HuH-7 (cell line): ENCODE measurements around the gene CD28.

ENCODE experiments used
- DNase-seq: peaks from one replicate; pipeline ENCODE4 v3.0.0; 2011; ENCODE audit warnings: low spot score

The CD28 gene

DNA sequence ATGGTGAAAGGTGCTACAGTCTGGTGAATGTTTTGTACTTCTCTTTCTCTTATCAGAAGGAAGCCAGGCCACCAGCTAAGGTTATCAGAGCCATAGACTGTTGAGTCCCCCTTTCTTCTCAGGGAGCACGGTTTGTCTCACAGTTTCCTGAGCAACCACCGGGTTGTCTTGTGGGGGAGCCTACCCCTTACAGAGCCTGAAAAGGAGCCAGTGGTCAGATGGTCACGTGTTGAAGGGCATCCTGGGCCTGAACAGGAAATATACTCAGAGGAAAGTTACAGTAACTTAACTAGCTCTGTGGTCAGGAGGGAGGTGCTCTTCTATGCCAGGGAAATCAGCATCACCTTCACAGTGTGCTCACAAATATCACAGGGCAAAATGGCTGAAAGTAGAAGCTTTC lies 11.6 kb downstream of the CD28 start:
- DNase-seq, result no peak

DNA sequence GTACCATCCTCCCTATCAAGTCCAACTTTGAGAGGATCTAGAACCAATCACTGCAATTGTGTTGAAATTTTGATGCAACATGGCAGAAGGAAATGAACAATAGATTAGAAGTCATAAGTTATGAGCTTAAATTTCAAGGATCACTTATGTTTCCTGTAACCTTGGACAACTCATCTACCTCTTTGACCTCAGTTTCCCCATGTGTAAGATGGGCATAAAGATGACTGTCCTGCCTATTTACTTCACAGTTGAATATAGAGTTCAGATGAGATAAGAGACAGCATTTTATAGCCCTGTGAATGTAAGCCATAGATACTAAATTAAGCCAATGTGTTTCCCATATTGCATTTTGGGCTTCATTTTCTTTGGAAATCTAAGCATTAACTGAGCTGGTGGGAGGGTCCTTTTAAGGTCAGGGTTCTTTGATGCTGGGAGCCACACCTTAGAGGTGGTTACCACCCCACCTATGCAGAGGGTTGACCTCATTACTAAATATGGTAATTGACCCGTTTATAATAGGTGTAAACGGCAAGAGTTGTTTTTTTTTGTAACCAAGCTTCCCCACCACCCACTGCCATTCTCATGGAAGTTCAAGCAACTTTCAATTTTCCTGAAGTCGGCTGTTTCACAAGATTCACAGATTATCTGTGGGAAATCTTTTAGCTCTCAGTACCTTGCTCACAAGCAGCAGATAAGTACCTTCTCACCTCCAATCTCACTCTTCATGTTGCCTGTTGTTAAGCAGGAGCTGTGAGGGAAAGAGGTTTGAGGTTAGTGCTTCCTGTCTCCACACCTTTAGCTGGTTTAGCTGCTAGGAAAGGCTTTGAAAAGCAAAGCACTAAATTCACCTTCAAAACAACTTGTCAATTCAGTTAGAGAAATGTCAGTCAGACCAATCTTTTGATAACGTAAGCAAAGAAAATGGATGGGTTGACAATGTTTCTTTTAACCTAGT lies 13.3 kb downstream of the CD28 start:
- DNase-seq, result no peak

DNA sequence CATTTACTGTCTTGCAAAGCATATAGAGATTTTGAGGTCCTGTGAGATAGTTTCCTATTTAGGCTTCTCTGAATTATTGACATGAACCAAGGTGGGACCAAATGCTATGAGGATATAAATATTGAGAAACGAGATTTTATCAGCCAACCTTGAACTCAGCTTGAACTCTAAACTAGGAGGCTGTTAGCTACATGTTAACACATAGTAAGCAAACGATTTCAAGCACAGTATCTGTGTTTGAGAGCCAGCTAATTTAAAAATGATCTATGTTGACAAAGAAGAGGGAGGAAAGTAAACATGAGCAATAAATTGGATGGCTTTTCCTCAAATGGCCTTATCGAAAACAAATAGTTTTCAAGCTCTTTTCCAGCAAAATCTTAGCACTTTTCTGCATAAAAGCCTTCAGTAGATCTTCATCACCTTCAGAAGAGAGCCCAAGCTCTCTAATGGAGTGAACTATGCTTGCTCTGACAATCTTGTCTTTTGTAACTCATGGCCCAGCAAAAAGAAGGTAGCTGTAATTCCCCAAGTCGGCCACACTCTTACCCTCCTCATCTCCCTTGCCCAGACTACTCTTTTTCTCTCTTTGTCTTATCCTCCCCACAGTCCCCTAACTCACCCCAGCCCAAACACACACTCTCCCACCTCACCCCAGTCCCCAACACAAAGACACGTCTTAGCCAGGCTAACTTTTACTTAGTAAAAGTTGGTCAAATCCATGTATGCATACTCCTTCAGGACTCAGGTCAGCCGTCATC lies 14.7 kb downstream of the CD28 start:
- no peak for DNase-seq

DNA sequence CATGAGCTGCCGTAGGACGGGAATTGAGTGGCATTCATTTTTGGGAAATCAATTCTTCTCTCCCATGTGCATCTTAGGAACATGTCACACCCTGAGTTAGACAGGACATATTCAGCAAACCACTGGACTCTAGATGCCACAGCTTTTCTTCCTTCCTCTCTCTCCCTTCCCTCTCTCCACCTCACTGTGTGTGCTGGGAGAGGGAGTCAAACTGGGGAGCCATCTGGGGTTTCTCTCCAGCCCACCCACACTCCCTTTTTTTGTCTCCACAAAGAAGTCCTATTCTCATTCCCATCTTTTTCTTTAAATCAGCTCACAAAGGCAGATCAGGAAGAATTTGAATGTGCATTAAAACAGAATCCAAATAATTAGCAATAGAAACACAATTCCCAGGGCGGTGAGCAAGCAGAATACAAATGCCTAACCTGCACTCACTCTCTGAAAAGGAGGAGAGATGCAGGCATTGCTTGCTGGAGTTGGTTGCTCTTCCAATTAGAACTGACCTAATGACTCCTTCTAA lies 15.4 kb downstream of the CD28 start:
- DNase-seq, result no peak

DNA sequence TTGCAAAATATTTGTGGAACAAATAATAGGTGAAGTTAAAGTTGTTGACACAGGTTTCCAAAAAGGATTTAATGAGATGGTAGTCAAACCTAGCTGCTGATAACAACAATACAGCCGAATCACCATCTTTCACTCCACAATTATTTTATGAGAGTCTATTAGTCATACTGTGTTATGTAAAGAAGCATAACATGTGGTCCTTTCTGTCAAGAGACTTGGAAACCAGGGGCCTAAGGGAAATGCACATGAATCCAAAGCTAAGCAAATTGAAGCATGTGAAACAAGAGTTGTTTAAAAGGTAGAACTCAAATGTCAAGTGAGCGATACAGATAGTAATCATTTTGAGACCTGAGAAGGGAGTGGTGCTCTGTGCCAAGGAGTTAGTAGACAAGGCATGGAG lies 16.0 kb downstream of the CD28 start:
- no peak for DNase-seq

DNA sequence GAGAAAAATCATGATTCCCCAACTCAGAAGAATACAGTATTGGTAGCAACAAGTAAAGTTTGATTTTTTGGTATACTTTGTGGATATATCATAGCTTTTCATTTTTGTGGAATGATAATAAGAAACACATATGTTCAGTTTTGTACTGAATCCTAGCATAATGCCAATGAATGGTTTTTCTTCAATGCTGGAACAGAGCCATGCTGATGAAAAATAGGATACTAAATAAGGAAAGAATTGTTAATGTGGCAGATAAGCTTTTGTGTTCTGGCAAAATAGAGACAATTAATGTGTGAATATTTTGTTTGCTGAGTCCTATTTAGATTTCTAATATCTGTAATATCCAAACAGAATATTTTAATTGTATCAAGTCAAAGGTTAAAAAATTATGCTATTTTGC lies 21.9 kb downstream of the CD28 start:
- DNase-seq, result no peak

DNA sequence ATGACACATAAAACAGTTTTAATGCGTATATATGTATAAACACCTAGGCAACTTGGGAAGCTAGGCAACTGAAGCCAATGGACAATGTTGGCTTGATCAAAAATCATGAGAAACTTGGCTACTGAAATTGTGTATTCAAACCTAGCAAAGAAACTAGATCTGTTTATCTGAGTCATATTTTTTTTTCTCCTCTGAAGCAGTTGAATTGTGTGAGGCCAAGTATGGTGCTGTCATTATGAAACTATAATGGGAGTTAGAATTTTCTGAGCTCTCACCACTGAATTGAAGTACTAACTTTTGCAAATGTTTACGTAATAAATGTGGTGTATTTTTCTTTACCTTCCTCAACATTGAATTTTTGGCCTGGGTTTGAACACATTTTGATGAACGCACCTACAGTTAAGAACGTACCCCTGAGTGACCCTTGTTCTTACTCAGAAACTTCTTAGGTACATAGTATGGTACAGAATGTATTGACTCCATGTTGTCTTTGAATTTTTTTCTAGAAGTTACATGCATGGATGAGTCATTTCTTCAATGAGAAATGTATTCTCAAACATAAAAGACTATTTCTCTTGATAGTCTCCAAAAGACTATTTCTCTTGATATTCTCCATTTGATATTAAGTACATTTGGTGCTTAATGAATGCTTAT lies 23.8 kb downstream of the CD28 start:
- DNase-seq, result no peak

DNA sequence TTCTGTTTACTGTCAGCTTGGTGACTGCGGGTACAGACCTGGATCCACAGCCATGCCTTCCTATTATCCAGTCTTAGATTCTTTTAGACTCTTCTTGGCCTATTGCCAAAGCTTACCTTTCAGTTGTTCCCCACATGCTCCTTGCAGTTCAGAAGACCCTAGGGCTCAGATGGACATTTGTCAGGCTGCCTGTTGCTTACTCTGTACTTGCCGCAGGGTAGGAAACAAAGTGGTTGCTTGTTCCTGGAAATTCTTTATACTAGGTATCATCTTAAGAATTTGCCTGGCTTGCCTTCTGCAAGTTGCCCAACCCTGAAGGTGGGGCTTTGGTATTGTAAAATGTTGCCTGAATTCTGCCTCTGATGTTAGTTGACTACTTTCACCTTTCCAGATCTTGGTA lies 24.4 kb downstream of the CD28 start:
- no peak for DNase-seq

DNA sequence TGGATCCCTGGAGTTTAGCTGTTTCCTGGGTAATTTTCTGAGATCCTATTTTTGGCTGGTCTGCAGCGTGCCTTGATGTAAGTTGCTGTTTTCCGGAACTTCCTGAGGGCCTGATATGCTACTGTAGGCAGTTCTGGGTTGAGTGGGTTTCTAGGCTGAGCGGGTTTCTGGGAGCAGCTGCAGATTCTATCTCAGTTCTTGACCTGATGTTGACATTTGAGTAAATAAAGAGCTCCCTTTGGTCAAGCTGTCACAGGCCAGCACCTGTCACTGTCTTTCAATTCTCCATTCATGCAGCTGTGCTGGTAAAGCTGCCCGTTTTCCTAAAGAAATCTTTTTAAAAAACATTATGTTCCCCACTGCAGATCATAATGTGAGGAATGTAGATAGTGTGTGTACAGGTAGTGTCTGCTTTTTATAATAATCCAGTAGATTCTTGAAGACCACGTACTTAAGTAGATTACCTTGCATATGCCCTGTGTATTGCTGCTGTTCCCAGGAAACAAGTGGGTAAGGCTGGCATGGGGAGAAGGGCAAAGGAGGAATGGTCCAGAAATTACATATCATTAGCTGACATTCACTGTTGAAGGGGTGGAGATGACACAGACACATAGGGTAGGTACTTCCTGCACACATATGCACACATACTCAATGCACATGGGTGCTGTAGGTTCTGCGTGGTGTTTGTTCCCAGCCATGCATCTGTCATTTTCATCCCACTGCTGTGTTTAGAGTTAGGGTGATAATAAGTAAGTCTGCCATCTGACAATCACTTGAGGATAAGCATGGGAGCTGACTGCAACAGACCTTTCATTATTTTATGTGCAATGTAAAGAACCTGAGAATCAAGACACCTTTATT lies 25.9 kb downstream of the CD28 start:
- DNase-seq, result no peak

DNA sequence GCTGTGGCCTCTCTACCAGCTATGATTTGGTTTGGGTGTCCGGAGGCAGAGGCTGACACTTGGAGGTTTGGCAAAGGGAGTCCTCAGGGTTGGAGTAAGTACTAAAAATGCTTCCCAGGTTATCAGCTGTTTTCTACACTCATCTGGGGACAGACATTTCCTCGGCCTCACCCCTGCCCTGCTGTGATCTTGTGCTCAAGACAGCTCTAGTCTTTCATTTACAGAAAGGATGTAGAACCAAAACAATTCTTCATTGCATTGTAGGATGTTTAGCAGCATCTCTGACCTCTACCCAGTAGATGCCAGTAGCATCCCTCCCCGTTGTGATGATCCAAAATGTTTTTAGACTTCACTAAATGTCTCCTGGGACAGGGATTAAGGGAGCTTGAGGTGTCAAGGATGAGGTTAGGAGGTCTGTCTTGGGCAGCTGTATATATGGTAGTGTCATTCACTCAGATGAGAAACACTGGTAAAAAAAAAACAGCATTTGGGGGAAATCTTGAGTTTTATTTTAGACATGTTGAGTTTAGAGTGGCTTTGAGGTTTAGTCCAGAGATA lies 26.6 kb downstream of the CD28 start:
- DNase-seq, result no peak

DNA sequence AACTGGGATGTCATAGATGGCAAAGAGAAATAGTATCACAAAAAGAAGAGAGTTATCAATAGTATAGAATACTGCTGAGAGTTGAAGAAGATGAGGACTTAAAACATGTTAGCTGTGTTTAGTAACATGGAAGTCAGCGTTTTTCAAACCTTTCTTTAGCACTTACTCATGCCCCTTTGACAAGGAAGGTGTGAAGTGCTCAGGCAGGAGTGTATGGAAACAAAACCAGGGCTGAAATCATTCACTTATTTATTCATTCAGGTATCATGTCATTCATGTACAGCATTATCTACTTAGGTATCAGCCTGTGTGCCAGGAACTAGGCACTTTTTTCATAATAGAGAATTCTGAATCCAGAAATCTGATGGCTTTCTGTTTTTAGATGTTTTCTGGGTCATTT lies 27.2 kb downstream of the CD28 start:
- no peak for DNase-seq

DNA sequence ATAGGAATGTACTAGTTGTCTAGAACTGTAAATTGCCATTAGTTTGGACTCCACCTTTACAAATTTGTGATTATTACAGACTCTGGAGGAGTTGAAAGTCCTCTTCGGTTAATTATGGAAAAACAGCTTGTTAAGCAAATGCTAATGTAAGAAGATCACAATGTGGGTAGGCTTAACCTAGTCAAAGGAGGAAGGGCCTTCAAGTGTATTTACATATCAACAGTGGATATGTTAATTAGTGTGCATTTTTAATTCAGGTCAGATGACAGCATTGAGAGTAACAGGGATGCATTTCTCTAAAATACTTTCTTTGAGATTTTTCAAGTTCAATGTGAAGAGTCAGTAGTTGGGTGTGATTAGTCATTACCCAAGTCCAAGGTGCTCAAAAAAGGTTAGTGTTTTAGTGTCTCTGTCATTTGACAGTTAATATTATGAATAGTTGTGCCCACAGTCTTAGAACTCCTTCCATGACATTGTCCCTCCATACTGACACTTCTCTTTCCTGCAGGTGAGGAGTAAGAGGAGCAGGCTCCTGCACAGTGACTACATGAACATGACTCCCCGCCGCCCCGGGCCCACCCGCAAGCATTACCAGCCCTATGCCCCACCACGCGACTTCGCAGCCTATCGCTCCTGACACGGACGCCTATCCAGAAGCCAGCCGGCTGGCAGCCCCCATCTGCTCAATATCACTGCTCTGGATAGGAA lies 28.0 kb downstream of the CD28 start:
- no peak for DNase-seq

DNA sequence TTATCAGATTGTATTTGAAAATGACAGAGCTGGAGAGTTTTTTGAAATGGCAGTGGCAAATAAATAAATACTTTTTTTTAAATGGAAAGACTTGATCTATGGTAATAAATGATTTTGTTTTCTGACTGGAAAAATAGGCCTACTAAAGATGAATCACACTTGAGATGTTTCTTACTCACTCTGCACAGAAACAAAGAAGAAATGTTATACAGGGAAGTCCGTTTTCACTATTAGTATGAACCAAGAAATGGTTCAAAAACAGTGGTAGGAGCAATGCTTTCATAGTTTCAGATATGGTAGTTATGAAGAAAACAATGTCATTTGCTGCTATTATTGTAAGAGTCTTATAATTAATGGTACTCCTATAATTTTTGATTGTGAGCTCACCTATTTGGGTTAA lies 30.9 kb downstream of the CD28 start:
- DNase-seq, result no peak

DNA sequence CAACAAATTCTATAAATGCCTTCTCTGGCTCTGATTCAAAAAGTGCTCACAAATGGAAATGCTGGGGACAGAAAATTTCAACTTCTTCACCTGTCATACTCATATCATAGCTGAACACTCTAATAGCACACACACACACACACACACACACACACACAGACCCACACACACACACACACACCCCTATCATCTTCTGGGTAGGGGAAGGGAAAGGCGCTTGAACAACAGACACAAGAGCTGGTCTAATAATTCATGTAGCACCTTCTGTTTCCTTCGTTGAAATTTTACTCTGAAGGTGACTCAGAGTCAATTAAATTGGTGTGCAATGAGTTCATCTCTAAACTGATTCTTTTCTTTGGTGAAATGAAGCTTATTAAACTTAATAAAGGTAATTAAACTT lies 32.9 kb downstream of the CD28 start:
- no peak for DNase-seq

DNA sequence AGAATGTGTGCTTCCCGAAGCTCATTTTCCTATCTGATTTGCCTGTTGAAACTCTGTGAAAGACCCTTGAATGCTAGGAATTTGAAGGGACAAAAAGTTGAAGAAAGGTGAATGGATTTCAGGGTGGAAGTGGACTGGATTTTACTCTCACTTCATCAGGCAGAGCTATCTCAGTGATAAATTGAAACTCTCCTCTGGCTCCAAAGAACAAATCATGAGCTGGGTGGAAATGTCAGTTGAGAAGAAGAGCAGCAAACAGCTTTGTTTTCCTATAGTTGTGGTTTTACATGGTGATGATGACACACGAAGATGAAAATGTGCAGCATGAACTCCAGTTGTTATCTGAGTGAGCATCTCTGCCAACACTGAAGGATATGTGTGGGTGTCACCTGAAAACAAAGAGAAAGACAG lies 34.4 kb downstream of the CD28 start:
- DNase-seq, result no peak

DNA sequence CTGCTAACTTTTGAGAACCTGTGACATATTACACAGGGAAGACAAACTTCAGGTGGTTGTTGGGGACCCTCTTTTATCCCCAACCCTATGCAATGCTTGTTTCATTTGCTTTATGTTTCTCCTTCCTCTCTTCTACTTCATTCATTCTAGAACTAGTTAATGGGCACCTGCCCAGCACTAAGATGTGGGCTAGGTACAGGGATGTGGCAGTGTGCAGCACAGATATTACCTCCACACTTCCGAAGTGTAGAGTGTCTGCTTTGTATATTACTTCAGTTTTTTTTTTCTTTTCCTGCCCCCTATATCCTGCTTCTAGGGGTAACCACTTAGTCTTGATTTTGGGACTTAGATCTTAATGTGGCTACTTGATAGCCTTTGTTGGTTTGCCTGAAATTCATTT lies 35.1 kb downstream of the CD28 start:
- DNase-seq, result no peak

DNA sequence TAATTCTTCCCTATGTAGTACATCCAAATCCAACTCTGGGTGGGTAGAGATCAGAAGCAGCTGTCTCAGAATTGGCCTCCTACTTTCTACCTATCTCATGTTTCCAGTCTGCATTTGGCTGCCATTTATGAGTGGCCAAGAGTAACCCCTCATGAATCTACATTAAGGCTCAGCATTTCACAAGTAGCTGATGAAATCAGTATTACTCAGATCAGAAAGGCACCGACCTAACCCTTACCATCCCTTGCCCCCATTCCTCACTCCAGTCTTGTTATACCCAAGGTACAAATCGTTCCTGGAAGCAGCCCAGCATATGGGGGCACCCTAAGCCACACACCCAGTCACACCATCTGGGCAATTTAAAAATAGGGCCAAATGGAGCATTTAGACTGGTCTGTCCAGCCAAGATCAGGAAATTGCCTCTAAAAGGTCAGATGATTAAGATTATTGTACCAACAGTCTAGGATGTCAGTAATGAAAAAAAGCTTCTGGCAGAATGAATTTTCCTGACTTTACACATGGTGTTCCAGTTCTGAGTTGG lies 37.1 kb downstream of the CD28 start:
- DNase-seq, result no peak

DNA sequence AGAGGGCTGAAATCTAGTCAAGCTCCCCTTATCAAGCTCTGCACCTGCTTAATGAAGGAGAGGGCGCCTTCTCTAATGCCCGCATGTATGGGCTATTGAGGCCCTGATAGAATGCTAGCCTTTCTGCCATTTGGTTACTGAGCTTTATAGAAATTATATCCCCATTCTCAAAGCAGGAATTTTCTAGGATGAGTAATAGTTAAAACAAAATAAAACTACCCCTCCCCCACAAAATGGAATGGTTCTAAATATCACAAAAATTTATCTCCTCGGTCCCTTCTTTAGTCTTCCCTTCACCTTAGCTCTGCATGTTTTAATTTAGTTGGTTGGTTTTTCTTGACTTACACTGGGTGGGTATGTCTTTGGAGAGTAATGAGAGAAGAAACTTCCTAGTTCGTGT lies 37.7 kb downstream of the CD28 start:
- DNase-seq, result no peak

DNA sequence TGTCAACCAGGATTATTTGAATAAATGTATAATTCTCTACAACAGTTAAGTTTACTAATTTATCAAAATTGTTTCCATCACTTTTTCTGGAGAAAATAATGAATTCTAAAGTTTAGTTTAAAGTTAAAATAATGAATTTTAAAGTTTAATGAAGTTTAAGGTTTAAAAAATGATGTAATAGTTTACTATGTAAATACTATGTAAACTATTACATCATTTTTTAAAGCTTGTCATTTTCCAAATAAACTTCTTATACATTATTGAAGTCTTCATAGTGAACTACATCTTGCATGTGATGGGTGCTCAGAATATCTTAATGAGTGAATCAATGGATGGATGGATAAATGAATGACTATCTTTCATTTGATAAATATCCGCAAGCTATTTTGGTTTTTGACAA lies 38.8 kb downstream of the CD28 start:
- DNase-seq, result no peak

DNA sequence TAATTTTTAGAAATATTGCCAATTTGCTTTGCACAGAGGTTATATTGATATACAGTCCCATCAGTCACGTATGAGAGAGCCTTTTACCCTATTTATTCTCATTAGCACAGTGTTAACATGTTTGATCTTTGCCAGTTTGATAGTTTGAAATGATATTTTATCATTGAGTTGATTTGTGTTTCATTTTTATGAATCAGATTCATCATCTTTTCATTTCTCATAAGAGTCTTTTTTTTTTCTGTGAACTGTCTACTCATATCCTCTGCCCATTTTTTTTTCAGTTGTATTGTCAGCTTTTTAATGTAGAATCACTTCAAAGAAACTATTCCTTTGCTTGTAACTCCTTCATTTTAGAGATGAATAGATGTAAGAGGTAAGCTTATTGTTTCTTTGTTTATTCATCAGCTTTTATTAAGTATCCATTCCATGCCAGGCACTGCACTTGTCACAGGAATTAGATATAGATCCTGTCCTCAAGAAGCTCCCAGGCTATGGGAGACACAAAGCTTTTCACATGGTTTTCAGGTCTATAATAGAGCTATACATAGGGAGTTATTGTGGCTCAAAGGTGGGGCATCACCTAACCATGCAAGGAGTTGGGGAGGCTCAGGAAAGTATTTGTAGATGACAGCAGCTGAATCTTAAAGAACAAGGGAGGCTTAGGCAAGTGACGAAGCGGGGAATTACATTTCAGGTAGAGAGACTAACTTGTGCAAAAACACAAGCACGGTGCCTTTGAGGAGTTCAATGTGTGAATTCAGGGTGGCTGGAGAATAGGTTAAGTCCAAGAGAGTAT lies 42.1 kb downstream of the CD28 start:
- DNase-seq, result no peak
